ENCODE data around the gene FOSB.

FOSB gene

DNA sequence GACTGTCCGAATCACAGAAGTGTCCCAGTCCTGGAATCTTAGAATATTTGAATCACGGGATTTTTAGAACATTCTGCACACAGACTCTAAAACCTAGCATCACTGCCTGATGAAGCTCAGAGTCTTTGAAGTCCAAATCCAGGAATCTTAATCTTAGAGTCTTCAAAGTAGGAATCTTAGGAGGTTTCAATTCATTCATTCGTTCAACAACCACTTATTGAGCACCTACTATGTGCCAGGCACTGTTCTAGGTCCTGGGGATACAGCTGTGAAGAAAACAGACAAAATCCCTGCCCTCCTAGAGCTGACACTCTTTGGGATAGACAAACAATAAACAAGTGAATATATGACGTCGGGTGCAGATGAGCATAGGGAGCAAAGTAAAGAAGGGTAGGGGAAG, 27.4 kb downstream of the FOSB start:
- TF ChIP-seq NFIC (IDR thresholded peaks at IDR 0.05) (no peak), RAD21 (IDR thresholded peaks at IDR 0.05; ENCODE audit: low read depth) (no peak), EP300 (IDR thresholded peaks at IDR 0.05; ENCODE audit: borderline replicate concordance) (no peak), FOXM1 (IDR thresholded peaks at IDR 0.05; ENCODE audit: borderline replicate concordance, low read depth) (no peak), ZBTB7A (IDR thresholded peaks at IDR 0.05; ENCODE audit: low read depth) (no peak), TEAD4 (IDR thresholded peaks at IDR 0.05) (no peak), EGR1 (IDR thresholded peaks at IDR 0.05) (no peak), CEBPB (IDR thresholded peaks at IDR 0.05) (no peak), TAF1 (IDR thresholded peaks at IDR 0.05; ENCODE audit: low read depth) (no peak), YY1 (IDR thresholded peaks at IDR 0.05; ENCODE audit: low read depth) (no peak), TCF12 (IDR thresholded peaks at IDR 0.05; ENCODE audit: low read depth) (no peak), CREB1 (IDR thresholded peaks at IDR 0.05; ENCODE audit: low read depth) (no peak)
- TF ChIP-seq, protein P1, sequence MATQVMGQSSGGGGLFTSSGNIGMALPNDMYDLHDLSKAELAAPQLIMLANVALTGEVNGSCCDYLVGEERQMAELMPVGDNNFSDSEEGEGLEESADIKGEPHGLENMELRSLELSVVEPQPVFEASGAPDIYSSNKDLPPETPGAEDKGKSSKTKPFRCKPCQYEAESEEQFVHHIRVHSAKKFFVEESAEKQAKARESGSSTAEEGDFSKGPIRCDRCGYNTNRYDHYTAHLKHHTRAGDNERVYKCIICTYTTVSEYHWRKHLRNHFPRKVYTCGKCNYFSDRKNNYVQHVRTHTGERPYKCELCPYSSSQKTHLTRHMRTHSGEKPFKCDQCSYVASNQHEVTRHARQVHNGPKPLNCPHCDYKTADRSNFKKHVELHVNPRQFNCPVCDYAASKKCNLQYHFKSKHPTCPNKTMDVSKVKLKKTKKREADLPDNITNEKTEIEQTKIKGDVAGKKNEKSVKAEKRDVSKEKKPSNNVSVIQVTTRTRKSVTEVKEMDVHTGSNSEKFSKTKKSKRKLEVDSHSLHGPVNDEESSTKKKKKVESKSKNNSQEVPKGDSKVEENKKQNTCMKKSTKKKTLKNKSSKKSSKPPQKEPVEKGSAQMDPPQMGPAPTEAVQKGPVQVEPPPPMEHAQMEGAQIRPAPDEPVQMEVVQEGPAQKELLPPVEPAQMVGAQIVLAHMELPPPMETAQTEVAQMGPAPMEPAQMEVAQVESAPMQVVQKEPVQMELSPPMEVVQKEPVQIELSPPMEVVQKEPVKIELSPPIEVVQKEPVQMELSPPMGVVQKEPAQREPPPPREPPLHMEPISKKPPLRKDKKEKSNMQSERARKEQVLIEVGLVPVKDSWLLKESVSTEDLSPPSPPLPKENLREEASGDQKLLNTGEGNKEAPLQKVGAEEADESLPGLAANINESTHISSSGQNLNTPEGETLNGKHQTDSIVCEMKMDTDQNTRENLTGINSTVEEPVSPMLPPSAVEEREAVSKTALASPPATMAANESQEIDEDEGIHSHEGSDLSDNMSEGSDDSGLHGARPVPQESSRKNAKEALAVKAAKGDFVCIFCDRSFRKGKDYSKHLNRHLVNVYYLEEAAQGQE (IDR thresholded peaks at IDR 0.05; ENCODE audit: low read depth), result no peak
- TF ChIP-seq, protein P2, sequence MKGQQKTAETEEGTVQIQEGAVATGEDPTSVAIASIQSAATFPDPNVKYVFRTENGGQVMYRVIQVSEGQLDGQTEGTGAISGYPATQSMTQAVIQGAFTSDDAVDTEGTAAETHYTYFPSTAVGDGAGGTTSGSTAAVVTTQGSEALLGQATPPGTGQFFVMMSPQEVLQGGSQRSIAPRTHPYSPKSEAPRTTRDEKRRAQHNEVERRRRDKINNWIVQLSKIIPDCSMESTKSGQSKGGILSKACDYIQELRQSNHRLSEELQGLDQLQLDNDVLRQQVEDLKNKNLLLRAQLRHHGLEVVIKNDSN (IDR thresholded peaks at IDR 0.05), result no peak
- TF ChIP-seq, protein P3, sequence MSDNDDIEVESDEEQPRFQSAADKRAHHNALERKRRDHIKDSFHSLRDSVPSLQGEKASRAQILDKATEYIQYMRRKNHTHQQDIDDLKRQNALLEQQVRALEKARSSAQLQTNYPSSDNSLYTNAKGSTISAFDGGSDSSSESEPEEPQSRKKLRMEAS (IDR thresholded peaks at IDR 0.05), result no peak

DNA sequence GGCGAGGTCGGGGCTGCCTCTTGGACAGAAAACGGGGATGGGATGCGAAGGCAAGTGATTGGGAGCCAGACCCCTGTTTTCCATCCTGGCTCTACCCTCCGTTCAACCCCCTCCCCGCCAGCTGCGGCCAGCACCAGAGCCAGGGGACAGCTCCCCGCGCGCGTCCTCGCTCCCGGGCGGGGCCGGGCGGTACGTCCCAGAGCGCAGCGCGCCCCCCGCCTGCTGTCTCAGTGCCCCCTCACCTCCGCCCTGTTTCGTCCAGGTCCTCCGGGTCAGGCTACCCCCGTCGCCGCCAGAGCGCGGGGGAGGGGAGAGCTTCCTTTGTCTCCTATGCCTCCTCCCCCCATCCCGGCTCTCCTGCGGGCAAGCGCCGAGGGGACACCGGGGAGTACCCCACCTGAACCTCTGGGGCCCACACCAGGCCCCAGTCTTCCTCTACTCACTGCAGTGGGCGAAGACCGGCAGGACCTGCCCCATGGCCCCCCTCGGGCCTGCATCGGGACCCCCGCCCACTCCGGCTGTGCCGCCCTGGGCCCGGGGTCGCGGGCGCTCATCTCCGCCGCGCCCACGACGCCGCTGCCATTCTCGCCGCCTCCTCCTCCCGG, 28.7 kb downstream of the FOSB start:
- 0 out of 2 replicates have a peak, but pooled peaks have one; percentile 6 for TF ChIP-seq EGR1 (IDR thresholded peaks at IDR 0.05)
- TF ChIP-seq, protein P1 (IDR thresholded peaks at IDR 0.05; ENCODE audit: low read depth), result peak; percentile 99
- no peak for TF ChIP-seq TAF1 (IDR thresholded peaks at IDR 0.05; ENCODE audit: low read depth)
- TF ChIP-seq FOXM1 (IDR thresholded peaks at IDR 0.05; ENCODE audit: borderline replicate concordance, low read depth), result no peak
- peak; percentile 13; the same call in 1 of the 2 replicates for TF ChIP-seq TEAD4 (IDR thresholded peaks at IDR 0.05)
- TF ChIP-seq CREB1 (IDR thresholded peaks at IDR 0.05; ENCODE audit: low read depth), result no peak
- TF ChIP-seq CEBPB (IDR thresholded peaks at IDR 0.05), result no peak
- no peak for TF ChIP-seq EP300 (IDR thresholded peaks at IDR 0.05; ENCODE audit: borderline replicate concordance)
- no peak for TF ChIP-seq NFIC (IDR thresholded peaks at IDR 0.05)
- TF ChIP-seq, protein P3 (IDR thresholded peaks at IDR 0.05), result peak; percentile 41; the same call in 1 of the 2 replicates
- no peak for TF ChIP-seq YY1 (IDR thresholded peaks at IDR 0.05; ENCODE audit: low read depth)
- TF ChIP-seq, protein P2 (IDR thresholded peaks at IDR 0.05), result no peak
- TF ChIP-seq ZBTB7A (IDR thresholded peaks at IDR 0.05; ENCODE audit: low read depth), result peak; percentile 93
- no peak for TF ChIP-seq RAD21 (IDR thresholded peaks at IDR 0.05; ENCODE audit: low read depth)
- peak; percentile 34; the same call in 1 of the 2 replicates for TF ChIP-seq TCF12 (IDR thresholded peaks at IDR 0.05; ENCODE audit: low read depth)

DNA sequence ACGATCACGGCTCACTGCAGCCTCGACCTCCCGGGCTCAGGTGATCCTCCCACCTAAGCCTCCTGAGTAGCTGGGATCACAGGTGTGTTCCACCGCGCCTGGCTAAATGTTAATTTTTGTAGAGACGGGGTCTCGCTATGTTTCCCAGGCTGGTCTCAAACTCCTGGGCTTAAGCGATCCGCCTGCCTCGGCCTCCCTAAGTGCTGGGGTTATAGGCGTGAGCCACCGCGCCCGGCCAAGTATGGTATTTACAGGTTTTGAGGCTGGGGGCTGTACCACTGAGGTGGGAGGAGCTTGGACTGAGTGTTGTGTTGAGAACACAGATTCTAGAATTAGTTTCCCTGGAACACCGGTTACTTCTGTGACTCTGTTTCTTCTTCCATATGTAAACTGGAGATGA, 30.0 kb downstream of the FOSB start:
- no peak for TF ChIP-seq TCF12 (IDR thresholded peaks at IDR 0.05; ENCODE audit: low read depth)
- TF ChIP-seq CEBPB (IDR thresholded peaks at IDR 0.05), result no peak
- TF ChIP-seq NFIC (IDR thresholded peaks at IDR 0.05), result no peak
- no peak for TF ChIP-seq EGR1 (IDR thresholded peaks at IDR 0.05)
- TF ChIP-seq RAD21 (IDR thresholded peaks at IDR 0.05; ENCODE audit: low read depth), result no peak
- TF ChIP-seq, protein P1 (IDR thresholded peaks at IDR 0.05; ENCODE audit: low read depth), result no peak
- no peak for TF ChIP-seq EP300 (IDR thresholded peaks at IDR 0.05; ENCODE audit: borderline replicate concordance)
- TF ChIP-seq, protein P2 (IDR thresholded peaks at IDR 0.05), result no peak
- TF ChIP-seq TEAD4 (IDR thresholded peaks at IDR 0.05), result no peak
- TF ChIP-seq YY1 (IDR thresholded peaks at IDR 0.05; ENCODE audit: low read depth), result no peak
- TF ChIP-seq, protein P3 (IDR thresholded peaks at IDR 0.05), result no peak
- TF ChIP-seq TAF1 (IDR thresholded peaks at IDR 0.05; ENCODE audit: low read depth), result no peak
- no peak for TF ChIP-seq FOXM1 (IDR thresholded peaks at IDR 0.05; ENCODE audit: borderline replicate concordance, low read depth)
- no peak for TF ChIP-seq ZBTB7A (IDR thresholded peaks at IDR 0.05; ENCODE audit: low read depth)
- TF ChIP-seq CREB1 (IDR thresholded peaks at IDR 0.05; ENCODE audit: low read depth), result no peak
